Ectodermal cell (in vitro differentiated cells): Measurements from ENCODE around the gene RPA3.

Experiments
- H3K27ac ChIP-seq: 2 replicates; pipeline ENCODE4 v1.7.0; 2013; ENCODE audit warnings: mild to moderate bottlenecking, low read depth, low read length; ENCODE audit not compliant: insufficient read depth, poor library complexity, severe bottlenecking
- H3K27me3 ChIP-seq: 2 replicates; pipeline ENCODE4 v1.7.0; 2013; ENCODE audit warnings: mild to moderate bottlenecking, low read length; ENCODE audit not compliant: insufficient read depth, control insufficient read depth, poor library complexity, severe bottlenecking
- H3K36me3 ChIP-seq: one replicate; pipeline ENCODE4 v1.7.0; 2013; ENCODE audit warnings: low read length; ENCODE audit not compliant: control insufficient read depth, insufficient read depth
- H3K4me1 ChIP-seq: one replicate; pipeline ENCODE4 v1.7.0; 2013; ENCODE audit warnings: low read length; ENCODE audit not compliant: control insufficient read depth, insufficient read depth
- H3K4me3 ChIP-seq: 2 replicates; pipeline ENCODE4 v1.7.0; 2013; ENCODE audit warnings: low read depth, low read length, control low read depth; ENCODE audit not compliant: insufficient read depth
- H3K9me3 ChIP-seq: 2 replicates; pipeline ENCODE4 v1.7.0; 2013; ENCODE audit warnings: mild to moderate bottlenecking, low read length, moderate library complexity; ENCODE audit not compliant: control insufficient read depth
- WGBS, 2 experiments: methylation state at CpG; one replicate each; pipeline ENCODE4 v1.1.7; 2013; ENCODE audit warnings: missing lambda C conversion rate in 2 of 2; 5-methylcytosine and 5-hydroxymethylcytosine counted together

The RPA3 gene

GRCh38 chr7:7696458-7697119, 21.8 kb downstream of the RPA3 start:
- 93% methylated on average over 2 to 3 of the region's 3 CpGs for WGBS, 2 experiments
- H3K36me3 ChIP-seq: no peaks in the 10 kb centered on the region
- no peaks in the 10 kb centered on the region for H3K4me1 ChIP-seq
- no peak overlapping the region for H3K4me3 ChIP-seq
- H3K27me3 ChIP-seq: no peaks in the 10 kb centered on the region
- no peak overlapping the region for H3K27ac ChIP-seq
- no peaks in the 10 kb centered on the region for H3K9me3 ChIP-seq

- H3K9me3 ChIP-seq: no peaks in the 10 kb centered on the region
- no peaks in the 10 kb centered on the region for H3K27me3 ChIP-seq
- H3K4me1 ChIP-seq: no peaks in the 10 kb centered on the region
- no peak overlapping the region for H3K4me3 ChIP-seq
- no peak overlapping the region for H3K27ac ChIP-seq
- H3K36me3 ChIP-seq: no peaks in the 10 kb centered on the region
- WGBS, 2 experiments: 94 to 95% methylated on average over 5 of the region's 5 CpGs
Measured at GRCh38 chr7:7695111-7695817, 23.1 kb downstream of the RPA3 start.

- H3K9me3 ChIP-seq: no peaks in the 10 kb centered on the region
- 97 to 100% methylated on average over 3 of the region's 3 CpGs for WGBS, 2 experiments
- no peak overlapping the region for H3K27ac ChIP-seq
- H3K27me3 ChIP-seq: no peaks in the 10 kb centered on the region
- H3K36me3 ChIP-seq: no peaks in the 10 kb centered on the region
- no peaks in the 10 kb centered on the region for H3K4me1 ChIP-seq
- no peak overlapping the region for H3K4me3 ChIP-seq
Measured at GRCh38 chr7:7694542-7694941, 23.9 kb downstream of the RPA3 start.

GRCh38 chr7:7693881-7694280, 24.5 kb downstream of the RPA3 start:
- no peak overlapping the region for H3K27ac ChIP-seq
- H3K4me3 ChIP-seq: no peak overlapping the region

GRCh38 chr7:7688956-7689355, 29.5 kb downstream of the RPA3 start:
- Histone ChIP-seq H3K4me1 (peaks cover 2% of the 10 kb centered on the region), H3K4me3 (no peak overlapping the region), H3K27ac (no peak overlapping the region), H3K27me3 (no peaks in the 10 kb centered on the region), H3K9me3 (no peaks in the 10 kb centered on the region), H3K36me3 (no peaks in the 10 kb centered on the region)
- 87 to 90% methylated on average over 4 of the region's 4 CpGs for WGBS, 2 experiments

More at GRCh38 chr7:7693881-7694280, 24.5 kb downstream of the RPA3 start:
- no peaks in the 10 kb centered on the region for H3K9me3 ChIP-seq
- peaks cover 2% of the 10 kb centered on the region for H3K4me1 ChIP-seq
- no peaks in the 10 kb centered on the region for H3K27me3 ChIP-seq
- no peaks in the 10 kb centered on the region for H3K36me3 ChIP-seq

- H3K27ac ChIP-seq: no peak overlapping the region
- H3K4me3 ChIP-seq: no peak overlapping the region
- H3K9me3 ChIP-seq: no peaks in the 10 kb centered on the region
- peaks cover 2% of the 10 kb centered on the region for H3K4me1 ChIP-seq
- 75 to 82% methylated on average over 5 to 6 of the region's 6 CpGs for WGBS, 2 experiments
- no peaks in the 10 kb centered on the region for H3K27me3 ChIP-seq
- no peaks in the 10 kb centered on the region for H3K36me3 ChIP-seq
Measured at GRCh38 chr7:7688310-7688709, 30.1 kb downstream of the RPA3 start.

GRCh38 chr7:7687800-7688199, 30.6 kb downstream of the RPA3 start:
- H3K9me3 ChIP-seq: no peaks in the 10 kb centered on the region
- WGBS, 2 experiments: 89 to 100% methylated on average over 1 of the region's 1 CpG
- no peaks in the 10 kb centered on the region for H3K27me3 ChIP-seq

GRCh38 chr7:7686811-7687508, 31.4 kb downstream of the RPA3 start:
- H3K36me3 ChIP-seq: no peaks in the 10 kb centered on the region
- no peaks in the 10 kb centered on the region for H3K27me3 ChIP-seq
- H3K4me1 ChIP-seq: peaks cover 2% of the 10 kb centered on the region
- no peak overlapping the region for H3K27ac ChIP-seq
- WGBS, 2 experiments: 81 to 91% methylated on average over 2 of the region's 2 CpGs
- no peak overlapping the region for H3K4me3 ChIP-seq
- H3K9me3 ChIP-seq: no peaks in the 10 kb centered on the region

More at GRCh38 chr7:7687800-7688199, 30.6 kb downstream of the RPA3 start:
- Histone ChIP-seq H3K4me3 (no peak overlapping the region), H3K27ac (no peak overlapping the region), H3K36me3 (no peaks in the 10 kb centered on the region), H3K4me1 (peaks cover 2% of the 10 kb centered on the region)

- Histone ChIP-seq H3K27ac (no peak overlapping the region), H3K4me1 (no peaks in the 10 kb centered on the region), H3K4me3 (no peak overlapping the region), H3K27me3 (no peaks in the 10 kb centered on the region), H3K36me3 (no peaks in the 10 kb centered on the region), H3K9me3 (no peaks in the 10 kb centered on the region)
- WGBS, 2 experiments: 89 to 97% methylated on average over 5 of the region's 5 CpGs
Measured at GRCh38 chr7:7682861-7683260, 35.5 kb downstream of the RPA3 start.

- Histone ChIP-seq H3K4me1 (no peaks in the 10 kb centered on the region), H3K27ac (no peak overlapping the region), H3K4me3 (no peak overlapping the region), H3K27me3 (no peaks in the 10 kb centered on the region), H3K9me3 (no peaks in the 10 kb centered on the region), H3K36me3 (no peaks in the 10 kb centered on the region)
Measured at GRCh38 chr7:7681936-7682329, 36.5 kb downstream of the RPA3 start.
